HG03575 (cell line): Measurements from ENCODE around the gene LRP1B.
A peak's percentile ranks its signal among the peaks of the same experiment; 100 is the strongest.

Source experiments
- ATAC-seq: cut with Tn5 transposase; IDR thresholded peaks from one replicate; pipeline ENCODE4 v1.9.1; 2021; ENCODE audit not compliant: unreplicated experiment, insufficient number of reproducible peaks, low FRiP score; ENCODE audit errors: extremely low read depth

The LRP1B gene

DNA sequence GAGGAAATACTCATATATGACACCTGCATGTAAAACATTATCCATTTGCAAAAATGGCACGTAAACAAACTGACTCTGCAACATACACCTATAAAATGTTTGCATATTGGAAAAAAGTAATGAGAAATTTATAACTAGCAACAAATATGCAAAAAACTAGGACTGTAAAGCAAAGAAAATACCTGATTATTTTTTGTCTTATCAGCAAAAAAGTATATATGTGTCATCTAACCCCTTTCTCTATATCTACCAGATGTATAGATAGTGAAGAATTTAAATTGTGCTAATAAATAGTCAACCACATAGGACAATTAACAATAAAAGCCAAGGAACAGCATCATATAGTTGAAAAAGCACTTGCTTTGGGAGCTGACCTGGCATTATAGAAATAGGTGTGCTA, 543.8 kb downstream of the LRP1B start:
- ATAC-seq: no peak

GRCh38 chr2:141582213-141582612, 548.6 kb downstream of the LRP1B start:
- no peak for ATAC-seq

- no peak for ATAC-seq
Measured at GRCh38 chr2:141579071-141579470, 551.7 kb downstream of the LRP1B start.

DNA sequence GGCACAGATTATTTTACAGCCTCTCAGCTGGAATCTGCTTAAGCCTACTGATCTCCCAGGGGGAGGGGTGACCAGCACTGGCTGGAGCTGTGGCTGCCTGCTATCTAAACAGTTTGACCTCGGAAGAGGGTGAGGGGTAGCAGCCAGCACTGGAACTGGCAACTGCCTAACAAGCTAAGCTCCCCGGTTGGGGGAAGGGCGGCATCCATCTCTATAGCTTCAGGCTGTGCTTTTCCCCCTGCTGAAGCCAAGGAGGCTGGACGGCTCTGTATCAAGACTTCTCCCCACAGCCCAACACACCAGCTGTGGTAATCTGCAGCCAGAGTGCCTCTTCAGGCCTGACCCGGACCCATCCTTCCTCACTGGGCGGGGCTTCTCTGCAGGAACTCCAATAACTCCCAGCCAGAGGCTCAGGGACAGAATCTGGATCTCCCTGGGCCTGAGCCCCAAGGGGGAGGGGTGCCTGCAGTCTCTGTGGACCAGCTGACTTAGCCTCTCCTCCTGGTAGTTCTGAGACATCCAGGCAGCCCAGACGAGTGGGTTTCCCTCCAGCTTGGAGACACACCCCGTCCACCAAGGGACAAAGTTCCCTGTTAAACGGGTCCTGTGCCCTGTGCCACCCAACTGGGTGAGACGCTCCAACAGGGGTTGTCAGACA, 560.2 kb downstream of the LRP1B start:
- ATAC-seq: no peak

- ATAC-seq: no peak
Measured at GRCh38 chr2:141569941-141570340, 560.9 kb downstream of the LRP1B start.

DNA sequence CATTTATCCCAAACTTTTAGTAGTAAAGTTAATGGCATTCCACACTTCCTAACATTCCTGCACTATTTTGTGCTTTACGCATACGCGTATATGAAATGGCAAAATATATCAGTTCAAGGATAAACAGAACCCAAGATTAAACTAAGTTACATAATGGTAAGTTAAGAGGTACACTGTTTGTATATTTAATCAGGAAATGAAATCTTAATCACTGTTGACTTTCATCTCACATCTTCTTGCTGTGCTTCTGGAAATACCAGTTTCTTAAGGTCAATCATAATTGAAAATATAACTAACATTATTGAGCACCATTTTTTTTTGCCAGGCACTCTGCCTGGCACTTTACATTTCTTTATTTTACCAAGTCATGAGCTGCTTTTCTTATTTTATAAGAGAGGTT, 565.2 kb downstream of the LRP1B start:
- ATAC-seq: no peak

- ATAC-seq: no peak
Measured at GRCh38 chr2:141560723-141561122, 570.1 kb downstream of the LRP1B start.

DNA sequence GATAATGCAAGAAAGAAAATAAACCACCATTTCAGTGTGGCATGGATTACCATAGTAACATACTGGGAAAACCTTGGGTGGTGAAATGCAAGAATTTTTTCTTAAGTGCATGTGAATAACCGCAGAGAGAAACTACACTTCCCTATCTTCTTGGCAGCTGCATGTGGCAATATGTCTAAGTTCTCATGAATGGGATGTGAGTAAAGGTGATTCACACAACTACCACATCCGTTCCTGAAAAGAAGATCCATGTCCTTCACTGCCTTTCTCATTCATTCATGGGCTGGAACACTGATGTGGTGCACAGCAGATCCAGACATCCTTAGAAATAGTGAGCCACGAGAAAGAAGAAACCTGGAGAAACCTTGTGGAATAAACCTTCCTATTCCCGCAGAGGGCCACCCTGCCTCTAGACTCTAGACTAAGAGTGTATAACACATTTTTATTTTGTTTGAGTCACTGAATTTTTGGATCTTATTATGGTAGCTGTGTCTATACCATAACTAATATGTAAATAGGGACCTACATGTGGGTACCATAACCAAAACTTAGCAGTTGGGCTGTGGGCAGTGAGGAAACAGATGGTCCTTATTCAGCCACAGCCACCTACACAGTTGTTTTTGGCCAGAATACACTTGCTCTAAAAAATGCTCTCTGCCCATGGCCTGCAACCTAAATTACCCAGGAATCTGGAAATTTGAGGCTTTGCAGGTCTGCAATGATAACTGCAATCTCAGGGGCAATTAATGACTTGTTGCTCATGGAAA, 573.3 kb downstream of the LRP1B start:
- no peak for ATAC-seq

GRCh38 chr2:141555876-141556470, 574.8 kb downstream of the LRP1B start:
- ATAC-seq: no peak

DNA sequence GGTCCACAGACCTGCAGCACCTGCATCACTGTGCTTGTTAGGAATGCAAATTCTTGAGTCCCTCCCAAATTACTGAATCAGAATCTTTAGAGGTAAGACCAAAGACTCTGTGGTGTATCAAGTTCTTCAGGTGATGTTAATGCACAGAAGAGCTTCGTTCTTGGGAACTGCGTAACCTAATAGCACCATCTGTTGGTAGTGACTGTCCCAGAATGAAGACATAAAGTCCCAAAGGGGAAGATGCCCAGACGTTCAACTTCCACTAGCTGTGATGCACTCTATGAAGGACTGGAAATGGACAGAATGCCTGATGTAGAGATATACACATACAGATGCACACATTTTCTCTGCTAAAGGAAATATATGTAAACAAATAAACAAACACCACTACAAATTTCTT, 576.0 kb downstream of the LRP1B start:
- peak; percentile 51 for ATAC-seq

GRCh38 chr2:141534666-141535362, 596.0 kb downstream of the LRP1B start:
- ATAC-seq: peak; percentile 65

DNA sequence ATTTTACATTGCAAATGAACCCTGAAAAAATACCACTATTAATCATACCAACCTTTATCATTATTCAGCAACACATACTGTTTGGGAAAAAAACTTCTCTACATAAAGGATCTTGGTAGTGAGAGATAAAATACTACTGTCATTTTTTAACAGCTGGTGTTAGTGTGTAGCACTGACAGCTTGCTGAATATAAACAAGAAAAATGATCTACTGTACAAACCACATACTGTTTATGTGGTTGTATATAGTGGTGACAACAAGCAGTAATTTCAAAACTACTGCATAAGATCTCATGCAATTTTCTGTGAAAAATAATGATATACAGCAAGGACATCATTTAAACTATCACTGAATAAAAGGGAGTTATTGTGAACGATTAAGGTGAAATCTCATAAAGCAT, 601.2 kb downstream of the LRP1B start:
- ATAC-seq: no peak

- ATAC-seq: peak; percentile 82
Measured at GRCh38 chr2:141528990-141529389, 601.8 kb downstream of the LRP1B start.

GRCh38 chr2:141526760-141527159, 604.1 kb downstream of the LRP1B start:
- ATAC-seq: no peak

DNA sequence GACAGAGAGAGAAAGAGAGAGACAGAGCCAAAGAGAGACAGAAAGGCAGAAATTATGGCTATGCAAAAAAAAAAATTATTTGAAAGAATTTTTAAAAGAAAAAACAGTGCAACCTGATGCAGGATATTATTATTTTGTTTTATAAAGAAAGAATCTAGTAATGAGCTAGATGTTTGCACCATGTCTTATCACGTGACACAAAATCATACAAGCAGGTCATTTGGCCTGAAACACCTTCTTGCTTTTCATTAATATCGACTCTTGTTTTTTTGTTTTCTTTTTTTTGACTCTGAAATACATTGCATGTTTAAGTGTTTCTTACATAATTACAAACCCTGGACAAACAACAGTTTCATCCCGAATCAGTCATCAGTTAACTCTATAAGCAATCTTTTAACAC, 606.0 kb downstream of the LRP1B start:
- no peak for ATAC-seq

DNA sequence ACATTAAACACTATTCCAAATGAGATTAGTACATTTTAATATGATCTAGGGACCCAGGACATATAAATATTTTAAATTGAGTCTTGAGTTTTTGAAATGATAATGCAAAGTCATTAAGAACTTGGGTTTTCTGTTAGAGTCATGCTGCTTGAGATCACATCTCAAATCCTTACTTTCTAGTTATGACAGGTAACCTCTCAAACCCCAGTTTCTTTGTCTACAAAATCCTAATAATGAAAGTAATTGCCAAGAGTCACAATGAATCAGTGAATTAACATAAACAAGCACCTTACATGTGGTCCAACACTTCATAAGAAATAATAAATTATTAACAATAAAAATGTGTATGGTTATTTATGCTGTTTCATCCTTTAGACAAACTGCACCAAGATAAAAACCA, 607.6 kb downstream of the LRP1B start:
- no peak for ATAC-seq

DNA sequence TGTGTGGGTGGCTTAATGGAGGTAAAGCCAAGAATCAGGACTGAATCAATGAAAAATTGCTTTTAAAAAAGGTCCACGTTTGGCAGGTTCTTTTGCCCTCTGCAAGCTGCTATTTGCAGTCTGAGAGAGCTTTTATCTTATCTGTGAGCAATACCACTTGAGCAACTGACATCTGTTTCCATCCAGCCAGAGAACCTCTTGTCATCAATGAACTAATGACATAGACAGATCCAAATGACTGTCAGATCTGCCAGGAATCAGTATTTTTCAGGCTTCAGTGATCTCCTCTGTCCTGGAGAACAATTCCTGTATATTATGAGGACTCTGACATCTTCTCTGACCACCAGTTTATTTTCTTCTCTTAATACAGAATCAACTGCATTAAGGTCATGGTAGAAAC, 608.1 kb downstream of the LRP1B start:
- ATAC-seq: no peak

- ATAC-seq: no peak
Measured at GRCh38 chr2:141522048-141522447, 608.8 kb downstream of the LRP1B start.

DNA sequence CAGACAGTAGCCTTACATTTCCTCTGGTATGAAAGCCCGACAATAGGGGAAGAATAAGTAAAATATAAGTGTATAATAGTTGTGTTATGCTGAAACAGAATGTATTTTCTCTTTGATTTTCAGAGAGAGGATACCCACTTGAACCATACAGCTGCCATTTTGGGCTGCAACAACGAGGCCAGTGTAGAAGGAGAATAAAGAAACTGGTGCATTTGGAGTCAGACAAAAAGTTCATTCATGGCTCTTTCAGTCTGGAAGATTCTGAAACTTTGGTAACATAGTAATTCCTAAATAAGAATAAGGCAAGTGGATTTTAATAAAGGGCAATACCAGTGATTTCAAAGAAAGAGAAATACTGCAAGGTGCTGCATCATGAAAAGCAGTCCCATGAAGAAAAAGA, 610.9 kb downstream of the LRP1B start:
- no peak for ATAC-seq
